Endometrium (tissue), 2 donors: ENCODE measurements around the gene THYN1.
"Not testable (repeated sequence)": the region's sequence is repeated elsewhere in the genome, so short reads cannot be mapped to it uniquely, and the experiment has no call there.

Experiments
- FAIRE-seq: peaks from 2 replicates; lab custom pipeline; 2012; peaks lifted over from hg19 to GRCh38; lab: Jason Lieb, UNC
- donor health status: control.
- donor health status: control.

Gene THYN1

DNA sequence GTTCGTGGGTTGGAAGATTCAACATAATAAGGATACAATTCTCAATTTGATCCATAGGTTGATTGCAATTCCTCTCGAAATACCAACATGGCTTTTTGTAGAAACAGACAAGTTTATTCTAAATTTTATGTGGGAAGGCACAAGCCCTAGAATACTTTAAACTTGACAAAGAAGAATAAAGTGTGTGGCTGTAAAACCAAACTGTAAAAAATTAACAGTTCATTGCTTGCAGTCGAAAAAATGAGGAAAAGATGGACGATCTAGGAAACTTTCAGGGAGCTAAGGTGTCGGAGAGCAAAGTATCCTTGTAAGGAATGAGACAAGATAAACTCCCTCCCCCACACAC, 22.0 kb upstream of the THYN1 start:
- FAIRE-seq: no peak

DNA sequence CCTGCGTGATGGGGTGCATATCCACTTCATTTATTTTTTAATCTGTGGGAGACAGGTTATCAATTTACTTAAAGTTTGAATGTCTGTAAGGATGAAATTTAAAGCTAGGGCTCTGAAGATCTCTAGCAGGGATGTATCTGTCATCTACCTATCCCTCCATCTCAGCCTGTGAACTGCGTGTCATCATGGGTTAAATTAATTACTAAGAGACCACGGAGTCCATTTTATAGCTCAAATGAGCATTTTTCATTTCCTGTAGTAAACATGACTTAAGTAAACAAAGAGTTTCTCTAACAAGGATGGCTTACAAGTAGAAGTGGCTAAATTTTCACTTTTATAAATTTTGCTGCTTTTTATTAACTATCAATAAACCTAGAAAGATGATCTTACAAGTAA, 20.2 kb upstream of the THYN1 start:
- no peak for FAIRE-seq

DNA sequence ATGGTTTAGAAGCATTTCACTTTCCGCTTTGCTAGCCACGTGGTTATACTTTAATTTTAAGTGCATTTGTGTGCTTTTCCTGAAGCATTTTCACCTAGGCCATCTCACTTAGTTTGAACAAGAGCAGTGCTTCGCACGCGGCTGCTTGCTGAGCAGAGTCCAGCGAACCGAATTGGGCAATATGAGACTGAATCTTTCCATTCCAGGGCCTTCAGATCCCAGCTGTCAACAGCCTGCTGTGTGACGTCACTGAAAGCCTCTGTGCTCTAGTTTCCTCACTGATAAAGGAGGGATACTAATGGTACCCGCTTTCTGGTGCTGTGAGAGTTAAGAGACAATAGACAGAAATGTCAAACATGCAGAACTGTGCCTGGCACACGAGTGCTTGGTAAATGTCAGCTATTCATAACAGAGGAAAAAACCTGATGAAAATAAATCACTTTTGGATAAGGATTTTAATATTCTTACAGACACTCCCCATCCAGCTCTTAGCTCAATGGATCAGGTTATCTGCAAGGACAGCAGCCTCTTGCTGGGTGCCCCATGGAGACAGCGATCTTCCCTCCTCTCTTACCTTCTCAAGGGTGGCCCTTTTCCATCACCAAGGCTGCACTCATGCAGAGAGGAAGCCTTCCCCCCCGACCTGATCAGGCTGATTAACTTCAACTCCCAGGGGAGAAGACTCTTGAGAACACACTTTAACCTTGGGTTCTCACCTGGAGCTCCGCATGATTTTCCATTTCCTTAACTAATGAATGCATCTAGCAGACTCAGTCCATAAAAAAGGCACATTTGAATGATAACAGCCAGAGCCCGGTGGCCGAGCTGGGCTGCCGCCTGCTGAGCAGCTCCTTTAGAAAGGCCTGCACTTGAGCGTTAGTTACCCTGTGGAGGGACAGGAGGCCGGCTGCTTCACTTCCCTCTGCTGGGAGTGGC, 19.5 kb upstream of the THYN1 start:
- no peak for FAIRE-seq

DNA sequence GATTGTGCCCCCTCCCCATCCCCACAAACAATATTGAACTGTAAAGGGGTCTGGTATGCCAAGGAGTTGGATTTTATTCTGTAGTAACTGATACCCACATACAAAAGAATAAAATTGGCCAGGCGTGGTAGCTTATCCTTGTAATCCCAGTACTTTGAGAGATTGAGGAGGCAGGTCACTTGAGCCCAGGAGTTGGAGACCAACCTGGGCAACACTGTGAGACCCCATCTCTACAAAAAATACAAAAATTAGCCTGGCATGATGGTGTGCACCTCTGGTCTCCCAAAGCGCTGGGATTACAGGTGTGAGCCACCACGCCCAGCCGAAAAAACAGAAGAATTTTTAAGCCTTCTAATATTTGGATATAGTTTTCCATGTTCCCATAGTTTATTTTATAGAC, 18.8 kb upstream of the THYN1 start:
- no peak for FAIRE-seq

DNA sequence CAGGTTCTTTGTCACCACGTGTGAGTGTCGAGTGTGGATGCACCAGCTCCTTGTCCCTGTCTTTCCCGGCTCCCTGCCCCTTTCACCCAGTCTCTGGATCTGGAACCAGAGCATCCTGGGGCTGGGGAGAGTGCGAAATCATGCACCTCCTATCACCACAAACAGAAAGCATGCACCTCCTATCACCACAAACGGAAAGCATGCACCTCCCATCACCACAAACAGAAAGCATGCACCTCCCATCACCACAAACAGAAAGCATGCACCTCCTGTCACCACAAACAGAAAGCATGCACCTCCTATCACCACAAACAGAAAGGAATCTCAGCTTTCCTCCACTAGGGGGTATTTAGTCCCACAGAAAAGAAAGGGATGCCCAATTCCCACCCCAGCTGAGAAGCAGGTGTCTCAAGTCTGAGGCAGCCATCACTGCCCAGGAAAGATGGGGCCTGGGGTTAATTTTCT, 17.1 kb upstream of the THYN1 start:
- FAIRE-seq: no peak

DNA sequence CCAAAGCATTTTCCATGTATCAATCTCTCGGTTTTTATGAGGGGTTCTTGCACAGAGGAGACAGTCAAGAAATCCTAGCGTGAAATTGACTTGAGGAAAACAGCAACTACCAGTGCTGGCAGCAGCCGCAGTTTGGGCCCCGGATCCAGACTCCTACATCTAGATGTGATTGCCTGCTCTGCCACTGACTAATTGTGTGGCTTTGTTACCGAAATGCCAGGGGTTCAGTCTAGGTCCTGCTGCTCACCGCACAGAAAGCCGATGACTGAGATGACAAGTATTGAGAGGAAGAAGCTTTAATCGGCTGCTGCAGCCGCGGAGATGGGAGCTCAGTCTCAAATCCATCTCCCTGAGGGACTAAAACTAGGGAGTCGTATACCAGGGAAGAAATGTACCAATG, 14.8 kb upstream of the THYN1 start:
- FAIRE-seq: no peak

DNA sequence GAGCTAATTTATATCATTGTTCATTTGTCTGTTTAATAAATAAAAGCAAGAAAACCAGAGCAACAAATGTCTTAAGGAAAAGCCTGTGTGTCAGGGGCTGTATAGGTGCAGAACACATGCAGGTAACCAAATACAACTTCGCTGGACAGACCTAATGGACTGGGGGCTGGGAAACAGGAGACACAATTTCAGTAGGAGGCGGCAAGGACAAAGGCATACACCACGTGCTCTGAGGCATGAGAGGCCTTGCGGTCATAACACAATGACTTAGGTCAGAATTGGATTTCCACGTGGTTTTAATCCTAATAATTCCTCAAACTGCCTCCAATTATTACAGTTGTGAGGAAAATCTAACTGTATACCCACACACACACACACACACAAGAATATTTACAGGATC, 14.3 kb upstream of the THYN1 start:
- FAIRE-seq: no peak

DNA sequence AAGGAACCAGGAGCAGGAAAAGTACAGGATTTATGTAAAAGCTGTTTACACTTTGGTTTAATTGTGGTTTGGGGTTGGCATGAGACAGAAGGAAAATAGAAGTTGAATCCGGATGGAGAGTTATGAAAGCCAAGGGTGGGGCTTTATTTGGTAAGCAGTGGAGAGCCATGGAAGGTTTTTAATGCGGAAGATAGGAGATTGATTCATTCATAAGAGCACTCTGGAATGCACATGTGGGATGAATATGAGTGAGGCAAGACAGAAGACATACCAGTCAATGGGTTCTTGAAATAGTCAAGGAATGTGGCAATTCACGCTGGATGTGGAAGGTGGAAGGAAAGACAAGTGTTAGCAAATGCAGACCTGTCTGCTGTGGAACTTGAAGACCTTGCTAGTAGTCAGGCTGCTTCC, 13.7 kb upstream of the THYN1 start:
- no peak for FAIRE-seq

DNA sequence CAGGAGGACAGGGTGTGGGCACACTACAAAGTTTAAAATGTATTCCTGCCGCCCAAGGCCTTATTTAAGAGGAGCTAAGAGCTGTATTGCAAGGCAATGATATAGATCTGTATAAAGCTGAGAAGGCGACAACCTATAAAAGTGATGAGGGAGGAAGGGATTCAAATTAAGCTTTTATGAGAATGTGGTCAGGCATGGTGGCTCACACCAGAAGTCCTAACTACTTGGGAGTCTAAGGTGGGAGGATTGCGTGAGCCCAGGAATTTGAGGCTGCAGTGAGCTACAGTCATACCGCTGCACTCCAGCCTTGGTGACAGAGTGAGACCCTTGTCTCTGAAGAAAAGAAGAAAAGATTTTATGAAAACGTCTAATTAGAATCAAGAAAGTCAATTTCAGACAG, 13.3 kb upstream of the THYN1 start:
- FAIRE-seq: no peak

DNA sequence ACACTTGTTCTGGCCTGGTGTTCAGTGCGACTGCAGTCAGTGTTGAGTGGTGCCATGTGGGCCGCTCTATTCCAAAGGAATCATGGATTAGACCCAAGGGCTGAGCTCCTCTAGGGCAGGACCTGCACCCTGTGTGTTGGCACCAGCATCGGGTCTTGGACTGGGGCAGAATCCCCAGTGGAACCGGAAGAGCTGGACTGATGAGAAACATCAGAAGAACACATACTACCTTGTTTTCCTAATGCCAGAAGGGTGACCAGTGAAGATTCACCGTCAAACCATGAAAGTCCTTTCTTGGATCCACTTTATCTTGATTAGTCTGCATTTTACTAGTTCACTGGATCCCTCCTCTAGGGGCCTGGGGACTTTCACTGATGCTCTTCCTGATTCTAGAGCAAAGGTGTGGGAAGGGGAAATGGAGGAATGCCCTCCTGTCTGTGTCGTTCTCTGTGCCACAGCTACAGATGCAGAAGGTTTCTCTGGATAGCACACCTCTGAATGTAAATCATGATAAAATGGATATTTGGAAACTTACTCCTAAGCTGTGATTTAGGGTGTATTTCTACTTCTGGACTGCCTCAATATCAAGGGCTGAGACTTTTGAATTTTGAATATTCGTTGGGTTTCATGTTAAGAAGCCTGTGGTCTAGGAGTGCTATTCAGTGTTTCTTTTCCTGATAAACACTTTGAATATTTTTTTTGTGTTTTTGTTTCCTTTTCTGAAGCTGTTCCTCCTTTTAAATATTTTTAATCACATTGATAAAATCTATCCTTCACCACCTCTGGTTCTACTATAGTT, 12.0 kb upstream of the THYN1 start:
- no peak for FAIRE-seq

DNA sequence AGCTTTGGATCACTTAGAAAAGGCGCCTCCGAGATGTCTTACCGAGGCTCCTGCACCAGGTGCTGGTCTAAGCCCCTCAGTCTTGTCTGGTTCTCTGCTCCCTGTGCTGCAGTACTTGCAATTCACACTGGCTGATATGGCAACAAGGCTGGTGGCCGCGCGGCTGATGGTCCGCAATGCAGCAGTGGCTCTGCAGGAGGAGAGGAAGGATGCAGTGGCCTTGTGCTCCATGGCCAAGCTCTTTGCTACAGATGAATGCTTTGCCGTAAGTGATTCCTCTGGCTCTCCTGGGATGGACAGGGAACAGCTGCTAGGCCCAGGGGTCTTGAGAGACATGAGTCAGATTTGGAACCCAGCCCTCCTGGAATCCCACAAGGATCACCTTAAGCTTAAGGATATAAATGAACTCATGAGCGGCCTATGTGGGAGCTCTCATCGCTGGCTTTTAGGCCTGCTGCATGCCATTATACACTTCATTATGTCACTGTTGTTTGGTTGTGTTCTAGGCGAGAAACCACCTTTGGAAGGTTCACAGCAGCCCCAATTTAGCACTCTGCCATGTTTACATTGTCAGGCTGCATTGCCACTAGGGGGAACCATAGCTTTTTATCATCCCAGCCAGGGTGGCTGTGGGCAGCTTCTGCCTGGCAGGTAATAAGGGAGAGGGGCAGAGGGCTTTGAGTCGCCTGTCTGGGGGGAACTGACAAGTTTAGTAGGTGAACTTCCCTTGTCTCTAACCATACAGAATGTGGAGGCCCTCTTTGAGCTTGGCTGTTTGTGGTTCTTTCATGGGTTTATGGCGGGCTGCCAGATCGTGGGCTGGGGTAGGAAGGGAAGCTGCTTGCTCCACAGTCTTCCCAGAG, 8.7 kb upstream of the THYN1 start:
- no peak for FAIRE-seq

DNA sequence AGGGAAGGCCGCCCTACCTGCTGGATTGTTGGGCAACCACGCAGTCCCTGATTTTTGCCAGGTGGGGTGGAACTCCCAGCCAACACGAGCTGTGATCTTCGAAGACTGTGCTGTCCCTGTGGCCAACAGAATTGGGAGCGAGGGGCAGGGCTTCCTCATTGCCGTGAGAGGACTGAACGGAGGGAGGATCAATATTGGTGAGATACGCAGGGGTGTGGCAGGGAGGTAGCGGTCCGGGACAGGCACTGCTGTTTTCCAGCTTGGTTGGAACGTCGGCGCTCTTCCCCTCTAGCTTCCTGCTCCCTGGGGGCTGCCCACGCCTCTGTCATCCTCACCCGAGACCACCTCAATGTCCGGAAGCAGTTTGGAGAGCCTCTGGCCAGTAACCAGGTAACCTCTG, 7.8 kb upstream of the THYN1 start:
- no peak for FAIRE-seq

DNA sequence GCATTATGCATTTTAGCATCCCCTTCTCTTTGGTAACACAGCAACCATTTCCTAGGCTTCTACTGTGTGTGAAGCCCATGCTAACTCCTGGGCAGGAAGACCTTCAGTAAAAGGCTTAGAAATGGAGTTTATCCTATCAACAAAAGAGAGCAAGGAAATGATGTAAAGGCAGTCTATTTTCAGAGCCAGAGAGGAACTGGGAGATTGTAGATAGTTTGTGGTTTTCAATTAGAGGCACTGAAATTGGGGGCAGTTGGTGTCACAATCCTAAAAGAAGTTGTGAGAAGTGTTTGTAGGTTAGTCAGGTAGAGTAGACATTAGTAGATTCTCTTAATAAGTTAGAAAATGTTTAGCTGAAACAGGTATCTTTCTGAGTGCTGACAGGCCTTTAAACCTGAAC, 7.4 kb upstream of the THYN1 start:
- FAIRE-seq: no peak

DNA sequence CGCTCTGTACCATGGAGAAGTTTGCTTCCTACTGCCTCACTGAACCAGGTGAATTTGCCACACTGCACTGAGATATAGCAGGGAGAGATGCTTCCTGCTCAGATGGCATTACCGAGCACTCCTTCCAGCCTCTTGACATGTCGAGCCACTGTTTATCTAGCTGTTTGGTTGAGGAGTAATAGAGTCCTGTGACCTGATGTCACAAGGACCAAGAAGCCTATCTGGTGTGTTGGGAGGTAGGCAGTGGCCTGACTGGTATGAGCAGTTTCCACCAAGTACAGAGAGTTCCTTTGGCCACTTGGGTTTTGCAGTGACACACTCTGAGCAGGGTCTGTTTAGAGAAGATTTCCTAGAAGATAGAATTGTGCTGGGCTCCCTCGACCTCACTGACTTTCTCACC, 5.4 kb upstream of the THYN1 start:
- FAIRE-seq: no peak

DNA sequence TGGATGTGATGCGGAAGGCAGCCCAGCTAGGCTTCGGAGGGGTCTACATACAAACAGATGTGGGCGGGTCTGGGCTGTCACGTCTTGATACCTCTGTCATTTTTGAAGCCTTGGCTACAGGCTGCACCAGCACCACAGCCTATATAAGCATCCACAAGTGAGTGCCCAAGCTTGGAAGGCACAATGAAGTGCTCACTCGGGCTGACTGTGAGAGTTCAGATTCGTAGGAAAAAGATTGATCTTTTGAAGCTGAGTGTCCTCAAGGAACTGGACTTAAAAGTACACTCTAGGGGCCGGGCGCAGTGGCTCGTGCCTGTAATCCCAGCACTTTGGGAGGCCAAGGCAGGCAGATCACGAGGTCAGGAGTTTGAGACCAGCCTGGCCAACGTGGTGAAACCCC, 3.9 kb upstream of the THYN1 start:
- FAIRE-seq: no peak

DNA sequence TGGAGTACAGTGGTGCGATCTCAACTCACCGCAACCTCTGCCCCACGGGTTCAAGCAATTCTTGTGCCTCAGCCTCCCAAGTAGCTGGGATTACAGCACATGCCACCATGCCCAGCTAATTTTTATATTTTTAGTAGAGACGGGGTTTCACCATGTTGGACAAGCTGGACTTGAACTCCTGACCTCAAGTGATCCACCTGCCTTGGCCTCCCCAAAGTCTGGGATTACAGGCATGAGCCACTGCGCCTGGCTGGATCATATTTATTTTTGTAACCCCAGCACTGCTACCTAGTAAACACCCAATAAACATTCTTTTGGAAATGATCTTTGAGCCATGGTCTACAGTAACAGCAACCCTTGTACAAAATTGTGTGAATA, 2.0 kb upstream of the THYN1 start:
- FAIRE-seq: not testable (repeated sequence)

DNA sequence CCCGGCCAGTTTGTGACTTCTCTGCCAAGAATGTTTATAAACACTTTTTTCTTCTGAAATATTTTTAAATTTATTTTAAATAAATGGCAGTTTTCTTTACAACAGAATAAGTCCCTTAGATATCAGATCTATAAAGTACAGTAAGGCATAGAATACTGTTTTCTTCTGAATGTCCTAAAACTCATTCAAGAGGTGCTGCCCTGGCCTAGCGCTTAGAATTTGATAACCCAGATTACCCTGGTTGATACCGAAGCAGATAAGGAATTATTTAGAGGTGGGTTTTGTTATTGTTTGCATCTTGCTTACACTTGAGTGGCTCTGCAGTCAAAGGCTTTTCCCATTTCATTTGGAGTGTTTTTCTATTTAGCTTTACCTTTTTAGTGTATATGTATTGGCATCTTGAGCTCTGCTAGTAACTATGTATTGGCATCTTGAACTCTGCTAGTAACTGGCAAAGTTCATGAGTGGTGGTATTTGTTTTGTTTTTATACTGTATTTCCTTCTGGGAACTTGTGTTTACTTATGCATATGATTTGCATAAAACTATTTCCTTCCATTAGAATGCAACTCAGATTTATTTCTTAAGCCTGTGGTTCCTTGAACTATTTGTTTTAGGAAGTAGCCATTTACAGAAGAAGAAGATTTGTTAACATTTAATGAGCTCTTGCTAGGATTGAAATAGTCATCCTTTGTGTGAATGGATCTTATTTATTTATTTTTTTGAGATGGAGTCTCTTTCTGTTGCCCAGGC, 1.5 kb upstream of the THYN1 start:
- no peak for FAIRE-seq

DNA sequence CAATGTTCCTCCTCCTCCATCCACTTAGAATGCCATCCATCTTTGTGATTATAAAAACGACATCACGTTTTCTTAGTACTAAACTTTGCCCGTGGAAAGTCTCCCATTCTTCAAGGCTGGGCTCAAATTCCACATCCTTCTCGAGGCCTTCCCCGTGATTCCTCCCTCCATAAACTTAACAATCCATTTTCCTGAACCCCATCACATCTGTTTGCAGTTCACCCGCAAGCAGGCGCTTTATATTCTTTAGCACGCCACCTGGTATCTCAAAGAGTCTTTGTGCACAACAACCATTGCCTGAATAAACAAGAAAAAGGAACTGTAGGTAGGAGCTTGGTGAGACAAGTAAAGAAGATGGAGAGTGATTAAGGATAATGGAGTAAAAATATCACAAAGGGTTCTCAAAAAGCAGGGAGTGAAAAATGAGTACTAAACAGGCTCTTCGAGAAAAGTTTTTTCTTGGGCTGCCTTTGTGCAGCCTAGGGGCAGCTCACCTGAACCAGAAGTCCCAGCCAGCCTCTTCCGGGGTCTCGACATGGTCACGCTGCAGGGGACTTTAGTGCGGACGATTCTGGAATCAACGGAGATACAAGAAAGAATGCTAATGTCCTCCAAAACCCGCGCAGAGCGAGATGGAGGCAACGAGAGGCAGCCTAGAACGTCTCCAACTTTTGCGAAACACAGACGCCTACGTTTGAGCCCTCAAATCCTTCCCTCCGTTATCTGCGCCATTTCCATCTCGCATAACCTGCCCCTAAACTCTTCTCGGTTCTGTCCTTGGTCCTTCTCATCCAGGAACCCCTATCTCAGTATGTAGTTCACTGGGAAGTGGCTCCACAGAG, 585 bp downstream of the THYN1 start:
- FAIRE-seq: no peak

DNA sequence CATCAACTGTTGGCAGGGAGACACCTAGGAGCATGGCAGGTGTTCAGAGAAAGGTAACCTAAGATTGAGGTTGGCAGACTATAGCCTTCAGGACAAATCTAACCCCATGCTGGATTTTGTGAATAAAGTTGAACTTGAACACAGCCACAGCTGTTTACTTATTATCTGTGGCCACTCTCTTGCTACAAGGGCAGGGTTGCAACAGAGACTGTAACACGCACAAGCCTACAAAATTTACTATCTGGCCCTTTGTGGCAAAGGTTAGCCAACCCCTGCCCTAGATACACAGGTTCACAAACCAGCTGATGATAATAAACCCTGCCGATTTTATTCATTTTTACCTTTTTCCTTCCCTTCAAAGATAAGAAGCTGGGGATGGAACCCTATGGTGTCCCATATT, 2.5 kb downstream of the THYN1 start:
- FAIRE-seq: no peak

DNA sequence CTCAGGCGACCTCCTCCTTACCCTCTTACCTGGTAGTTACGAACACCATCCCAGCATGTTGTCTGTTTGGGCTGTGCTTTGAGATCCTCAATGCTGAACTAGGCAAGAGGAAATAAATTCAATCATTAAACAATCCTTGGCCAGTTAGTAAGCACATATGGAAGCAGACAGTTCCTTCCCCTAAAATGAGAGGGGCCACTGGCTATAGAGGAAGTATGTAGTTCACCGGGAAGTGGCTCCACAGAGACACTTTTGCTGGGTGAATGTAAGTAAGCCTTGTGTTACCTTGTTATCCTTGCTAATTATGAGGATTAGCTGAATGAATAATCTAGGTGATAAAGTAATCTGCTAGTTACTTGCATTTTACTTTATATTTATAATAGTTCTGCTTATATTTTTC, 2.9 kb downstream of the THYN1 start:
- no peak for FAIRE-seq

DNA sequence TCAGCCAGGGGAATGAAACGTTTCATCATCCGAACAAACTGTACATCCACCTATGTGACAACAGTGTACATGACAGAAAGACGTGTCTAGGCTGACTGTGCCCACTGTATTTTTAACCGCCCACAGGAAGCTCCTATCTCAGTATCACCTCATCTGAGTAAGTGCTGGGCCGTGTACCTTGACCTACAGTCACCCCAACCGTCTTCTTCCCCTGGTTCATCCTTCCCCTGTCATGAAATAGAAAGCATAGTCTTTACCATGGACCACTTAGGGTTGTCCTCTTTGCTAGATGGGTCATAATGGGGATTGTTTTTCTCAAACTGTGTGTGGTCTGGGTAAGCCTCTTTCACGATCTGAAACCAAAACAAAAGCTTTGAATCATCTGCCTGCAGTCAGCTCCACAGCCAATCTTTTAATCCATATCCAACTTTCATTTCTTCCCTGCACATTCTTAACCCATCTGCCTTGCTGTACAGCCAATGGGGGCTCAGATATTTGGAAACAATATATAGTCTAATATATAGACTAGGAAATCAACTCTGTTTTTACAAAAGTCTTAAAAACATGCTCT, 4.2 kb downstream of the THYN1 start:
- FAIRE-seq: no peak
